SK-N-SH (cell line): ENCODE data around the gene SLC45A1.

Experiments used
- CHD2 ChIP-seq: fragments of 150-350 bp; IDR thresholded peaks from 2 replicates; pipeline ENCODE4 v1.6.1; 2018; ENCODE audit warnings: low read length; ENCODE audit not compliant: partially characterized antibody
- CTCF ChIP-seq: fragments of 200-600 bp; sonication (generic); IDR thresholded peaks from 2 replicates; pipeline ENCODE4 v1.6.1; 2017; ENCODE audit warnings: antibody characterized with exemption, mild to moderate bottlenecking, moderate library complexity
- EP300 ChIP-seq, 2 experiments: IDR thresholded peaks; 2 replicates each; pipeline versions ENCODE4 v1.4.0 to v1.6.1; 2012; ENCODE audit warnings: borderline replicate concordance in 1 of 2, low read depth in 1 of 2, low read length in 1 of 2
- EZH2phosphoT487 ChIP-seq: fragments of 200-600 bp; sonication (generic); IDR thresholded peaks from 2 replicates; pipeline ENCODE4 v1.6.1; 2017; ENCODE audit warnings: low read depth, mixed run types, mild to moderate bottlenecking, antibody characterized with exemption, moderate library complexity, borderline replicate concordance
- PBX3 ChIP-seq: IDR thresholded peaks from 2 replicates; pipeline ENCODE4; 2012
- POLR2AphosphoS5 ChIP-seq: IDR thresholded peaks from 2 replicates; pipeline ENCODE4 v1.6.1; 2012; ENCODE audit warnings: low read depth, low read length
- REST ChIP-seq: IDR thresholded peaks from 2 replicates; pipeline ENCODE4 v1.6.1; 2012; ENCODE audit warnings: mild to moderate bottlenecking, low read depth, low read length, moderate library complexity
- USF2 ChIP-seq: fragments of 150-350 bp; IDR thresholded peaks from 2 replicates; pipeline ENCODE4 v1.6.1; 2017; ENCODE audit warnings: antibody characterized with exemption, low read length, low read depth, borderline replicate concordance
- YY1 ChIP-seq: IDR thresholded peaks from 2 replicates; pipeline ENCODE4 v1.4.0; 2012; ENCODE audit warnings: low read depth, mild to moderate bottlenecking

GRCh38 chr1:8348777-8349472 lies 31.0 kb downstream of the SLC45A1 start:
- TF ChIP-seq EP300 (IDR thresholded peaks at IDR 0.05; ENCODE audit: borderline replicate concordance in 1 of 2, low read depth in 1 of 2, low read length in 1 of 2) (no peak), CTCF (peak; percentile 72), PBX3 (no peak), USF2 (no peak), POLR2AphosphoS5 (no peak), YY1 (no peak), REST (no peak), CHD2 (no peak), EZH2phosphoT487 (no peak)
